ELR (cell line): ENCODE measurements around the gene AGRN.

Experiments
- DNase-seq: peaks from one replicate; pipeline ENCODE4 v3.0.0-alpha.2; 2015; ENCODE audit warnings: low read depth

The AGRN gene

DNA sequence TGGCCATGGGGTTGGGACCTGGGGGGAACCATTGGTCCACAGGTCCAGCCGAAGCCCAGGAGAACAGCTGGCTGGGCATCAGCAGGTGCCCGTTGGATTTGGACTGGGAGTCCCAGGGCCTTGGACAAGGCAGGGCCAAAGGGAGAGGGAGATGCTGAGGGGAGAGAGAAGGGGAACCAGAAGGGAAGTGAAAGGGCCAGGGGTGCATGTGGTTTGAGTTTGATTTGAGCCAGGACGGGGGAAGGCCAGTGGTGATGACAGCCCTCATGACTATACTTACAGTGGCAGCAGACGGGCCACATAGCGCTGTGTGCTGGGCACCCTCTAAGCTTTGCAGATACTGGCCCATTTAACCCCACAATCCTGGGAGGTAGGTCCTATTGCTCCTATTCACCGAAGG is 18.8 kb downstream of the AGRN start:
- DNase-seq: no peak

DNA sequence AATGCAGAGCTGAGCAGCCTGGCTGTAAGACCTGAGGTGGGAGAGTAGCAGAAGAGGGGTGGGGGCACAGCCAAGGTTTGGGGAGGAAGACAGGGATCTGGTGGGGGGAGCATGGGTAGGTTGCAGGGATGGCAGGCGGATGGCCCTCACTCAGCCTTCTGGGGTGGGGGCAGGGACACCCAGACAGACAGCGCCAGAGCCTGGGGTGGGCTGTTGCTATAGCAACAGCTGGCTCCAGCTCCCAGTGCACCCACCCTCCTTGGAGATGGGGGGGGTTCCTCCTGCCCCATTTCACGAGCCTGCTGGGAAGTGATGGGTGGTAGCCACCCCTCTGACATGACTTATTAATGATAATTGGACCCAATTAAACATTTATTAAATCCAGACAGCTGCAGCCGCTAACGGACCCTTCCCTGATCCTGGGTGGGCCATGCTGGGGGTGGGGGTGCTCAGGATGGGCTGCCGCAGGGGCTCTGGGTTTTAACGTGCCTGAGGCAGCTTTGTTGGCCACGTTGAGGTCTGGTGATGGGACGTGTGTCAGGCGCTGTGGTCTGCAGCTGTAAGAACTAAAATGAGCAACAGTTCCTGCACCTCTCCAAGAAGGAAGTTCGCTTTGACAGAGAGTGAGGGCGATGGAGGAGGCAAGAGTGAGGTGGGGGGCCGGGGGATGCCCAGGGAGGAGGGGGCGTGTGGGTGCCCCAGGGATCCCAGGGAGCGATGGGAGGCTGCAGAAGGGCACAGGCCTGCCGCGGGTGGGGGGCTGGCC is 19.4 kb downstream of the AGRN start:
- DNase-seq: no peak

GRCh38 chr1:1040004-1040991 is 20.4 kb downstream of the AGRN start:
- DNase-seq: peak; percentile 89

DNA sequence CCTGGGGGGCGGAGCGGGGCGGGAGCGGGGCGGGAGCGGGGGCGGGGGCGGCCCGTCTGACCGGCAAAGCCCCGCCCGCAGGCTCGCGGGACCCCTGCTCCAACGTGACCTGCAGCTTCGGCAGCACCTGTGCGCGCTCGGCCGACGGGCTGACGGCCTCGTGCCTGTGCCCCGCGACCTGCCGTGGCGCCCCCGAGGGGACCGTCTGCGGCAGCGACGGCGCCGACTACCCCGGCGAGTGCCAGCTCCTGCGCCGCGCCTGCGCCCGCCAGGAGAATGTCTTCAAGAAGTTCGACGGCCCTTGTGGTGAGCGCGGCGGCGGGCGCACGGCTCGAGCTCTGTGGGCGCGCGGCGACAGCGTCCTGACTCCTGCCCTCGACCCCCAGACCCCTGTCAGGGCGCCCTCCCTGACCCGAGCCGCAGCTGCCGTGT is 21.2 kb downstream of the AGRN start:
- no peak for DNase-seq

DNA sequence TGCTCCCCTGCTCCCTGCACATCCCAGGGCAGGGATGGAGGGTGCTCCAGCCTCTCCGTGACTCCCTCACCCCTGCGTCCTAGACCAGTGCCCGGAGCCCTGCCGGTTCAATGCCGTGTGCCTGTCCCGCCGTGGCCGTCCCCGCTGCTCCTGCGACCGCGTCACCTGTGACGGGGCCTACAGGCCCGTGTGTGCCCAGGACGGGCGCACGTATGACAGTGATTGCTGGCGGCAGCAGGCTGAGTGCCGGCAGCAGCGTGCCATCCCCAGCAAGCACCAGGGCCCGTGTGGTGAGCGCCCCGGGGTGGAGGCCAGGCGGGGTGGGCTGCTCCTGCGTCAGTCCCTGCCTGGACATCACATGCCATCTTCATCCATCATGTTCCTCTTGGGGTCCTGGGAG is 22.0 kb downstream of the AGRN start:
- no peak for DNase-seq

- no peak for DNase-seq
Measured at GRCh38 chr1:1042835-1043234, 22.9 kb downstream of the AGRN start.

GRCh38 chr1:1043411-1043810 is 23.5 kb downstream of the AGRN start:
- no peak for DNase-seq

DNA sequence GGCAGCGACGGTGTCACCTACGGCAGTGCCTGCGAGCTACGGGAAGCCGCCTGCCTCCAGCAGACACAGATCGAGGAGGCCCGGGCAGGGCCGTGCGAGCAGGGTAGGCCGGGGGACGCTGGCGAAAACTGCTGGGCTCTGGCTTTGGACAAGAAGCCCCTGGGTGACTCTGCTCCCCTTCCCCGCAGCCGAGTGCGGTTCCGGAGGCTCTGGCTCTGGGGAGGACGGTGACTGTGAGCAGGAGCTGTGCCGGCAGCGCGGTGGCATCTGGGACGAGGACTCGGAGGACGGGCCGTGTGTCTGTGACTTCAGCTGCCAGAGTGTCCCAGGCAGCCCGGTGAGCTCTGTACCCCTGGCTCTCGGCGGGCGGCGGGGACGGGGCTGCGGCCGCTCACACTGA is 24.0 kb downstream of the AGRN start:
- DNase-seq: no peak

- no peak for DNase-seq
Measured at GRCh38 chr1:1044455-1045078, 24.6 kb downstream of the AGRN start.

GRCh38 chr1:1045129-1045528 is 25.2 kb downstream of the AGRN start:
- no peak for DNase-seq

DNA sequence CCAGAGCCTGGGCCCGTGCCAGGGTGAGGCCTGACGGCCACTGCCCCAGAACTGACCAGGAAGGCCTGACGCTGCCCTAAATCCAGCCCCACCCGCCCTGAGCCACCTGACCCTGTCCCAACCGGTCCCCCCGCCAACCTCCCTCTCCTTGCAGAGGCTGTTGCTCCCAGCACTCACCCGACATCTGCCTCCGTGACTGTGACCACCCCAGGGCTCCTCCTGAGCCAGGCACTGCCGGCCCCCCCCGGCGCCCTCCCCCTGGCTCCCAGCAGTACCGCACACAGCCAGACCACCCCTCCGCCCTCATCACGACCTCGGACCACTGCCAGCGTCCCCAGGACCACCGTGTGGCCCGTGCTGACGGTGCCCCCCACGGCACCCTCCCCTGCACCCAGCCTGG is 26.3 kb downstream of the AGRN start:
- no peak for DNase-seq

DNA sequence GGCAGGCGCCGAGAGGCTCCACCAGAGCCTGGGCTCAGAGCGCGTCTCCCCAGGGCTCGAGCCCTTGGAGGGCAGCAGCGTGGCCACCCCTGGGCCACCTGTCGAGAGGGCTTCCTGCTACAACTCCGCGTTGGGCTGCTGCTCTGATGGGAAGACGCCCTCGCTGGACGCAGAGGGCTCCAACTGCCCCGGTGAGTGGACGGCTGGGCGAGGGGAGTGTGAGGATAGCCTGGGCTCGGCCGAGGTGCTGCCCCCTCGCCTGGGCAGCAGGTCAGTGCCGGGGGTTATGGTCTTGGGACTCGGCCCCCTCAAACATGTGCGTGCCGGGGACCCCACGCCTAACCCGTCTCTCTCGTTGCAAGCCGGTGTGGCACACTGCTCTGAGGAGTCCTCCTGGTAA is 26.8 kb downstream of the AGRN start:
- no peak for DNase-seq

- no peak for DNase-seq
Measured at GRCh38 chr1:1047407-1047806, 27.5 kb downstream of the AGRN start.

DNA sequence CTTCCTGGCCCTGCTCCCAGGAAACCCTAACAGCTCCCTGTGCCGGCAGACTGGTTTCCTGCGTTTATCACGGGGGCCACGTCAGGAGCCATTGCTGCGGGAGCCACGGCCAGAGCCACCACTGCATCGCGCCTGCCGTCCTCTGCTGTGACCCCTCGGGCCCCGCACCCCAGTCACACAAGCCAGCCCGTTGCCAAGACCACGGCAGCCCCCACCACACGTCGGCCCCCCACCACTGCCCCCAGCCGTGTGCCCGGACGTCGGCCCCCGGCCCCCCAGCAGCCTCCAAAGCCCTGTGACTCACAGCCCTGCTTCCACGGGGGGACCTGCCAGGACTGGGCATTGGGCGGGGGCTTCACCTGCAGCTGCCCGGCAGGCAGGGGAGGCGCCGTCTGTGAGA is 28.0 kb downstream of the AGRN start:
- DNase-seq: no peak

DNA sequence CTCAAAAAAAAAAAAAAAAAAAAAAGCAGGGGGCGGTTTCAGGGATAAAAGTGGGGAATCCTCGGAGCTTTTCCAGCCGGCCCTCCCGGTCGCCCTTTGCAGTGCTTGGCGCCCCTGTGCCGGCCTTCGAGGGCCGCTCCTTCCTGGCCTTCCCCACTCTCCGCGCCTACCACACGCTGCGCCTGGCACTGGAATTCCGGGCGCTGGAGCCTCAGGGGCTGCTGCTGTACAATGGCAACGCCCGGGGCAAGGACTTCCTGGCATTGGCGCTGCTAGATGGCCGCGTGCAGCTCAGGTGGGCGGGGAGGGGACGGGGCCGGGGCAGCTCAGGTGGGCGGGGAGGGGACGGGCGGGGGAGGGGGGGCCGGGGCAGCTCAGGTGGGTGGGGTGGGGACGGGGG is 28.8 kb downstream of the AGRN start:
- no peak for DNase-seq

GRCh38 chr1:1049318-1050165 is 29.6 kb downstream of the AGRN start:
- no peak for DNase-seq

DNA sequence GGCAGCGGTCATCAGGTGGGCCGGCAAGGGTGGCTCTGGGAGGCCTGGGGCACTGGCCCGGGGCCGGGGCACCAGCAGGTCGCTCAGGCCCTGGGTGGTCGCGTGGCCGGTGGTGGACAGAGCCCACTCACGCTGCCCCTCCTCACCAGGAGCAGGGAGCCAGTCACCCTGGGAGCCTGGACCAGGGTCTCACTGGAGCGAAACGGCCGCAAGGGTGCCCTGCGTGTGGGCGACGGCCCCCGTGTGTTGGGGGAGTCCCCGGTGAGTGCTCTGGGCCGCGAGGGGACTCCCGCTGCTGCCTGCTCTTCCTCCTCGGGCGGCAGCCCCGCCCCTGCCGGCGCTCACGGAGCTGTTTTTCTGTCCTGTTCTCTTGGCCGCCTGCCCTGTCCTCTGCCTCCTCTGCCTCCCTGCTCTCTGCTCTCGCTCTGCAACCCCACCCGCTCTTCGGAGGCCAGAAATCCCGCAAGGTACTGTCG is 30.7 kb downstream of the AGRN start:
- no peak for DNase-seq

- DNase-seq: no peak
Measured at GRCh38 chr1:1051127-1051810, 31.3 kb downstream of the AGRN start.

GRCh38 chr1:1052003-1052840 is 32.3 kb downstream of the AGRN start:
- DNase-seq: no peak

- DNase-seq: no peak
Measured at GRCh38 chr1:1053022-1053421, 33.1 kb downstream of the AGRN start.
